GM13976 (cell line): ENCODE results near the gene CA5A.
A peak's percentile ranks its signal among the peaks of the same experiment; 100 is the strongest.

Source experiments
- DNase-seq: peaks from one replicate; pipeline ENCODE4 v3.0.0; 2012; ENCODE audit warnings: low spot score
- CTCF ChIP-seq: IDR thresholded peaks from 2 replicates; pipeline ENCODE4 v1.5.1; 2012; ENCODE audit warnings: borderline replicate concordance, mild to moderate bottlenecking; ENCODE audit not compliant: insufficient read depth; ENCODE audit errors: extremely low read depth, missing control alignments, control extremely low read depth
- in situ Hi-C: fragments of 300-500 bp; cut with MboI; formaldehyde crosslinking; loops from one replicate; pipeline ENCODE4 v1.12.0; 2022; ENCODE audit warnings: low sequenced_read_pairs, mixed read lengths, inconsistent platforms; ENCODE audit not compliant: unreplicated experiment

CA5A gene

GRCh38 chr16:87850009-87851006 lies 86.0 kb downstream of the CA5A start:
- in situ Hi-C loops, result loop anchor here (5.0 kb wide), 1 partner anchor 73 kb away; no protein-coding TSS in a partner anchor
- peak; percentile 90 for DNase-seq
- TF ChIP-seq CTCF, result peak; percentile 92

- in situ Hi-C loops, result loop anchor here (5.0 kb wide), 1 partner anchor 72 kb away; no protein-coding TSS in a partner anchor
- DNase-seq, result no peak
- TF ChIP-seq CTCF, result no peak
These were observed 86.8 kb downstream of the CA5A start for GRCh38 chr16:87849419-87850008.

- in situ Hi-C loops, result no loop called here
- no peak for TF ChIP-seq CTCF
- DNase-seq, result no peak
These were observed 87.5 kb downstream of the CA5A start for GRCh38 chr16:87848676-87849345.

- TF ChIP-seq CTCF, result no peak
- in situ Hi-C loops, result no loop called here
- DNase-seq, result no peak
These were observed 88.3 kb downstream of the CA5A start for GRCh38 chr16:87847785-87848675.

- in situ Hi-C loops, result no loop called here
- no peak for TF ChIP-seq CTCF
- no peak for DNase-seq
These were observed 88.9 kb downstream of the CA5A start for GRCh38 chr16:87847467-87847784.

- in situ Hi-C loops, result no loop called here
- DNase-seq, result no peak
- no peak for TF ChIP-seq CTCF
These were observed 89.4 kb downstream of the CA5A start for GRCh38 chr16:87846705-87847466.
